HCT116 (cell line): ENCODE data around the gene TSC1. TPM values are rescaled to one million over a fixed set of nuclear protein-coding genes. Genes with fewer than 3 reads are reported as not detected.

Source experiments
- ATAC-seq: fragments of 200-7000 bp; cut with Tn5 transposase; 2 replicates; pipeline ENCODE4 v1.9.1; 2020; ENCODE audit warnings: mild to moderate bottlenecking, moderate library complexity
- BruUV-seq: library from RNA; stranded (reverse); fragments of 400-500 nt; replicated peaks from 2 replicates; lab custom pipeline; 2021; lab: Mats Ljungman, UMichigan
- CTCF ChIA-PET: fragments of 300-600 bp; sonication (Branson Sonifier 250); formaldehyde crosslinking; loops from one replicate; lab custom pipeline; 2021; ENCODE audit warnings: antibody characterized with exemption; lab: Charles Lee
- POLR2A ChIA-PET: fragments of 300-600, 350-600 bp; sonication (Branson Sonifier 250); formaldehyde crosslinking; loops from one replicate; lab custom pipeline; 2021; ENCODE audit warnings: antibody characterized with exemption; lab: Charles Lee
- RAD21 ChIA-PET, 2 experiments: fragments of 300-600 bp; sonication (Branson Sonifier 250); formaldehyde crosslinking; loops; one replicate each; lab custom pipeline; 2023; ENCODE audit warnings: low total read pairs in 2 of 2; ENCODE audit not compliant: uncharacterized antibody in 2 of 2, unreplicated experiment in 2 of 2, low non-redundant PET in 1 of 2; lab: Charles Lee
- DNase-seq: peaks from one replicate; pipeline ENCODE4 v3.0.0-alpha.2; 2010; ENCODE audit warnings: low read depth, low spot score
- H2AFZ ChIP-seq: fragments of 200-600 bp; shearing (Covaris generic), sonication (generic); 2 replicates; pipeline ENCODE4 v1.6.1; 2017; ENCODE audit warnings: low read depth, mixed run types, mixed read lengths, antibody characterized with exemption, low read length; ENCODE audit not compliant: poor library complexity, severe bottlenecking
- H3K27ac ChIP-seq: 2 replicates; pipeline ENCODE4 v1.5.1; 2012; ENCODE audit warnings: low read depth, low read length
- H3K27me3 ChIP-seq: fragments of 200-600 bp; sonication (generic); 2 replicates; pipeline ENCODE4 v1.6.1; 2016; ENCODE audit warnings: mixed run types, low read length, mixed read lengths; ENCODE audit not compliant: insufficient read depth
- H3K36me3 ChIP-seq, 2 experiments: fragments of 200-500 bp in 1 of 2; fragments of 200-600 bp in 1 of 2; sonication (Bioruptor generic) in 1 of 2; sonication (generic) in 1 of 2; 2 replicates each; pipeline versions ENCODE4 v1.5.1 to v1.6.1; 2014 to 2016; ENCODE audit warnings: low read length in 2 of 2, inconsistent platforms in 1 of 2, mixed read lengths in 1 of 2, mixed run types in 1 of 2; ENCODE audit not compliant: insufficient read depth in 2 of 2, control insufficient read depth in 1 of 2
- H3K4me1 ChIP-seq, 2 experiments: fragments of 200-600 bp in 1 of 2; sonication (generic) in 1 of 2; 2 replicates each; pipeline versions ENCODE4 v1.5.1 to v1.6.1; 2012 to 2017; ENCODE audit warnings: low read length in 2 of 2, inconsistent platforms in 1 of 2, mild to moderate bottlenecking in 1 of 2, mixed read lengths in 1 of 2, mixed run types in 1 of 2, moderate library complexity in 1 of 2; ENCODE audit not compliant: insufficient read depth in 2 of 2, control insufficient read depth in 1 of 2
- H3K4me2 ChIP-seq: fragments of 200-600 bp; sonication (generic); 2 replicates; pipeline ENCODE4 v1.6.1; 2017; ENCODE audit warnings: mixed run types, low read length, mixed read lengths
- H3K4me3 ChIP-seq, 2 experiments: fragments of 200-600 bp in 1 of 2; sonication (generic) in 1 of 2; replicated peaks in 1 of 2; 2 replicates each; pipeline ENCODE4 v1.5.1; 2011 to 2016; ENCODE audit warnings: low read length in 2 of 2, control low read depth in 1 of 2, low read depth in 1 of 2, mild to moderate bottlenecking in 1 of 2, mixed read lengths in 1 of 2, mixed run types in 1 of 2
- H3K79me2 ChIP-seq: fragments of 200-600 bp; sonication (generic); 2 replicates; pipeline ENCODE4 v1.6.1; 2017; ENCODE audit warnings: mild to moderate bottlenecking, mixed run types, low read length, moderate library complexity, mixed read lengths; ENCODE audit not compliant: insufficient read depth
- H3K9ac ChIP-seq: fragments of 200-600 bp; sonication (generic); 2 replicates; pipeline ENCODE4 v1.6.1; 2016; ENCODE audit warnings: low read length, mixed read lengths
- H3K9me2 ChIP-seq: fragments of 200-600 bp; sonication (generic), shearing (Covaris generic); 2 replicates; pipeline ENCODE4 v1.6.1; 2017; ENCODE audit warnings: mixed run types, mild to moderate bottlenecking, moderate library complexity; ENCODE audit not compliant: insufficient read depth
- H3K9me3 ChIP-seq, 2 experiments: fragments of 200-500 bp in 1 of 2; fragments of 200-600 bp in 1 of 2; sonication (Bioruptor generic) in 1 of 2; sonication (generic) in 1 of 2; 2 replicates each; pipeline ENCODE4 v1.6.1; 2014 to 2017; ENCODE audit warnings: low read length in 2 of 2, mixed read lengths in 2 of 2, inconsistent platforms in 1 of 2, low read depth in 1 of 2, mild to moderate bottlenecking in 1 of 2, mixed run types in 1 of 2, moderate library complexity in 1 of 2; ENCODE audit not compliant: control insufficient read depth in 1 of 2, insufficient read depth in 1 of 2
- H4K20me1 ChIP-seq: fragments of 200-600 bp; sonication (generic), shearing (Covaris generic); 2 replicates; pipeline ENCODE4 v1.6.1; 2017; ENCODE audit warnings: mixed run types, mild to moderate bottlenecking, moderate library complexity; ENCODE audit not compliant: insufficient read depth
- ELF1 ChIP-seq: IDR thresholded peaks from 2 replicates; pipeline ENCODE4 v1.6.1; 2012; ENCODE audit warnings: low read depth, borderline replicate concordance
- FOSL1 ChIP-seq: IDR thresholded peaks from 2 replicates; pipeline ENCODE4 v1.6.1; 2012; ENCODE audit warnings: low read depth
- JUND ChIP-seq: IDR thresholded peaks from 2 replicates; pipeline ENCODE4 v1.6.1; 2012
- RAD21 ChIP-seq: IDR thresholded peaks from 2 replicates; pipeline ENCODE4 v1.6.1; 2012; ENCODE audit warnings: low read depth, mild to moderate bottlenecking
- SRF ChIP-seq: IDR thresholded peaks from 2 replicates; pipeline ENCODE4 v1.6.1; 2012; ENCODE audit warnings: low read depth
- ZFX ChIP-seq: fragments of 450-650 bp; IDR thresholded peaks from 2 replicates; pipeline ENCODE4 v1.6.1; 2017
- ZNF274 ChIP-seq: fragments of 200-500 bp; sonication (Bioruptor generic); IDR thresholded peaks from 2 replicates; pipeline ENCODE4 v1.6.1; 2014; ENCODE audit warnings: mild to moderate bottlenecking, low read depth, low read length, inconsistent platforms
- intact Hi-C: fragments of 100-400 bp; cut with micrococcal nuclease; formaldehyde crosslinking; loops from 2 replicates; pipeline ENCODE4 v1.10.0; 2022
- total RNA-seq: library from RNA; stranded (reverse); gene quantifications from one replicate; pipeline ENCODE4 v1.2.1, GENCODE V29; 2021; ENCODE audit not compliant: unreplicated experiment
- TF ChIP-seq, protein P1 (sequence below), 3 experiments: fragments of 200-600 bp in 1 of 3; sonication (generic) in 1 of 3; IDR thresholded peaks in 2 of 3; conservative IDR thresholded peaks in 1 of 3; 2 replicates each; pipeline ENCODE4 v1.5.1; 2012 to 2017; ENCODE audit warnings: low read depth in 2 of 3, low read length in 2 of 3, antibody characterized with exemption in 1 of 3, borderline replicate concordance in 1 of 3, control low read depth in 1 of 3, mild to moderate bottlenecking in 1 of 3, mixed read lengths in 1 of 3, mixed run types in 1 of 3, moderate library complexity in 1 of 3; ENCODE audit not compliant: insufficient read depth in 1 of 3
- TF ChIP-seq, protein P2 (sequence below): IDR thresholded peaks from 2 replicates; pipeline ENCODE4 v1.6.1; 2011; ENCODE audit warnings: mild to moderate bottlenecking, low read length, moderate library complexity; ENCODE audit not compliant: insufficient replicate concordance; ENCODE audit errors: extremely low read depth
- TF ChIP-seq, protein P3 (sequence below): IDR thresholded peaks from 2 replicates; pipeline ENCODE4 v1.6.1; 2012; ENCODE audit warnings: low read depth

Gene TSC1
- total RNA-seq, 1 experiment from 2014 or later = 34.5 TPM

DNA sequence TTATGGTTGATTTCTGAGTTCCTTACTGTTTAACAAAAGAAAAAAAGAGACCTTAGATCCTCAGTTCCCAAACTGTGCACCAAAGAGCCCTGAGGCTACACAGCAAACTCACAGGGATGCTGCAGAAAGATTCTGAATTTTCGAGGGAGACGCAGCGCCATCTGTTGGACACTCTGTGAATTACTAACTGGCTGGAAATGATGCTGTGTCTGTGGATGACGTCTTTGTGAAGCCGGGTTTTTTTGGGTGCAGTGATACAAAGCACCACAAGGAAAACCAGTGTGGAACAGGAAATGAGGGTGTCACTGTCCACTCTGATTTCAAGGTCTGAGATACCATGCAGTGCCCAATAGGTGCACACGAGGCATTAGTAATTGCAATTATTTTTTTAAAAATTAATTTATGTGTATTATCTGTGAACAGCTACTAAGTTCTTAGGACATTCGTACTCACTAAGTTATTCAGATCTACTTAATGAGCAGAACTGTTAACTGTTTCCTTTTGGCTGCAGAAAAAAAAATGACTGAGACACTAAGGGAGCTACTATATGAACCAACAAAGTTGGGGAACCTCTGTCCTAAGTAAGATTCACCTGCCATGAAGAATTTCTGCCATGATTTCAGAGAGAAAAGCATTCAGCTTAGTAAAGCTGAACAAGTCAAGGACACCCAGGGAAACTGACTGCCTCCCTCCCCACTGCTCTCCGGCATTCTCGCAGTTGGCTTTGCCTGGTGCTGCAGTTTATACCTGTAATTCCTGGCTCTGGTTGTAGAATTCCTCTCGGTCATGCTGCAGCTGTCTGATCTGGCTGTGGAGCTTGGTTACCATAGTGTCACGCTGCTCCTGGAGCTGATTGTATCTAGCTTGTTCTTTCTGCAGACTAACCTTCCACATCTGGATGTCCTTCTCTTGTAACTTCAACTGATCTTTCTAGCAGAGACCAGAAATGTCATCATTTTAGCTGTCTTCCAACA is 42.3 kb downstream of the TSC1 start:
- TF ChIP-seq, protein P1, sequence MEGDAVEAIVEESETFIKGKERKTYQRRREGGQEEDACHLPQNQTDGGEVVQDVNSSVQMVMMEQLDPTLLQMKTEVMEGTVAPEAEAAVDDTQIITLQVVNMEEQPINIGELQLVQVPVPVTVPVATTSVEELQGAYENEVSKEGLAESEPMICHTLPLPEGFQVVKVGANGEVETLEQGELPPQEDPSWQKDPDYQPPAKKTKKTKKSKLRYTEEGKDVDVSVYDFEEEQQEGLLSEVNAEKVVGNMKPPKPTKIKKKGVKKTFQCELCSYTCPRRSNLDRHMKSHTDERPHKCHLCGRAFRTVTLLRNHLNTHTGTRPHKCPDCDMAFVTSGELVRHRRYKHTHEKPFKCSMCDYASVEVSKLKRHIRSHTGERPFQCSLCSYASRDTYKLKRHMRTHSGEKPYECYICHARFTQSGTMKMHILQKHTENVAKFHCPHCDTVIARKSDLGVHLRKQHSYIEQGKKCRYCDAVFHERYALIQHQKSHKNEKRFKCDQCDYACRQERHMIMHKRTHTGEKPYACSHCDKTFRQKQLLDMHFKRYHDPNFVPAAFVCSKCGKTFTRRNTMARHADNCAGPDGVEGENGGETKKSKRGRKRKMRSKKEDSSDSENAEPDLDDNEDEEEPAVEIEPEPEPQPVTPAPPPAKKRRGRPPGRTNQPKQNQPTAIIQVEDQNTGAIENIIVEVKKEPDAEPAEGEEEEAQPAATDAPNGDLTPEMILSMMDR (IDR thresholded peaks at IDR 0.05 in 2 of 3, conservative IDR thresholded peaks at IDR 0.05 in 1 of 3; ENCODE audit: borderline replicate concordance in 1 of 3, insufficient read depth in 1 of 3, low read depth in 2 of 3, low read length in 2 of 3) = peak; percentile 74 to 97 (median 92)
- TF ChIP-seq RAD21 (peak; percentile 70), ELF1 (no peak)
- peak; percentile 99 for ATAC-seq
- POLR2A ChIA-PET = no interaction called here
- no peak overlapping the region for H3K9ac ChIP-seq
- intact Hi-C loops = loop anchor here (1.0 kb wide), 1 partner anchor 90 kb away; no protein-coding TSS in a partner anchor
- RAD21 ChIA-PET = no interaction called here
- H3K4me2 ChIP-seq = no peak overlapping the region
- no peaks in the 10 kb centered on the region for H3K9me2 ChIP-seq
- H3K27ac ChIP-seq = no peak overlapping the region
- DNase-seq = peak; percentile 59
- no peak overlapping the region for H2AFZ ChIP-seq
- no peaks in the 10 kb centered on the region for H4K20me1 ChIP-seq
- CTCF ChIA-PET = interaction anchor here (0.8 to 1.9 kb wide), 9 partner anchors 9 to 98 kb away, joined by 3 to 6 read pairs (median 4); partner anchors contain the start of gene SPACA9
- H3K9me3 ChIP-seq = no peaks in the 10 kb centered on the region
- H3K4me1 ChIP-seq = no peaks in the 10 kb centered on the region
- no peaks in the 10 kb centered on the region for H3K79me2 ChIP-seq
- H3K36me3 ChIP-seq = peaks cover 6 to 9% of the 10 kb centered on the region in 2 experiments; a peak in 3 of 4 replicates
- no peaks in the 10 kb centered on the region for H3K27me3 ChIP-seq
- BruUV-seq = no TSS peak
- no peak overlapping the region for H3K4me3 ChIP-seq

DNA sequence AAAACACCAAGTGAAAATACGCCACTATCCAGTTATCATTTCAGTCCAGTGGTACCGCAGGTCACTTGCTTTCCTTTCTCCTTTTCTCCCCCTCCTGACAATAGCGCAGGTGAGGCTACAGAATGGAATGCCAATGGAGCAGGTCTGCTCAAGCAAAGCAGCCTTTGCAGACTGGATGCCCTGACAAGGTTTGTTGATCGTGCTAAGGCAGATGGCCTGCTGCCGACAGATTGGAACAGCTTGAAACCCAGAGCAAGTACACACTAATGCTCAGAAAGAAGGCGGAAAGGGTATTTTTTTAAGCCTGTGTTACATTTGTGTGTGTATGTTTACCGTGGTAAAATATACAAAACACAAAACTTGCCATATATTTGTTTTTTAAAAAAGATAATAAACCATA is 46.4 kb downstream of the TSC1 start:
- Histone ChIP-seq H3K9me3 (no peaks in the 10 kb centered on the region), H3K4me3 (no peak overlapping the region), H3K4me1 (peaks cover 0 to 15% of the 10 kb centered on the region in 2 experiments; a peak in 3 of 4 replicates), H3K9me2 (no peaks in the 10 kb centered on the region), H2AFZ (no peak overlapping the region), H3K36me3 (peaks cover 14 to 26% of the 10 kb centered on the region in 2 experiments; a peak in 3 of 4 replicates), H4K20me1 (no peaks in the 10 kb centered on the region), H3K27me3 (no peaks in the 10 kb centered on the region), H3K27ac (no peak overlapping the region), H3K9ac (no peak overlapping the region), H3K79me2 (no peaks in the 10 kb centered on the region), H3K4me2 (no peak overlapping the region)
- intact Hi-C loops = no loop called here
- no TSS peak for BruUV-seq
- RAD21 ChIA-PET = no interaction called here
- no peak for DNase-seq
- ATAC-seq = no peak
- CTCF ChIA-PET = no interaction called here
- POLR2A ChIA-PET = no interaction called here
- no peak for TF ChIP-seq ZNF274
- no peak for TF ChIP-seq ZFX
- no peak for TF ChIP-seq RAD21
- TF ChIP-seq FOSL1 = no peak
- TF ChIP-seq JUND = no peak
- TF ChIP-seq, protein P2, sequence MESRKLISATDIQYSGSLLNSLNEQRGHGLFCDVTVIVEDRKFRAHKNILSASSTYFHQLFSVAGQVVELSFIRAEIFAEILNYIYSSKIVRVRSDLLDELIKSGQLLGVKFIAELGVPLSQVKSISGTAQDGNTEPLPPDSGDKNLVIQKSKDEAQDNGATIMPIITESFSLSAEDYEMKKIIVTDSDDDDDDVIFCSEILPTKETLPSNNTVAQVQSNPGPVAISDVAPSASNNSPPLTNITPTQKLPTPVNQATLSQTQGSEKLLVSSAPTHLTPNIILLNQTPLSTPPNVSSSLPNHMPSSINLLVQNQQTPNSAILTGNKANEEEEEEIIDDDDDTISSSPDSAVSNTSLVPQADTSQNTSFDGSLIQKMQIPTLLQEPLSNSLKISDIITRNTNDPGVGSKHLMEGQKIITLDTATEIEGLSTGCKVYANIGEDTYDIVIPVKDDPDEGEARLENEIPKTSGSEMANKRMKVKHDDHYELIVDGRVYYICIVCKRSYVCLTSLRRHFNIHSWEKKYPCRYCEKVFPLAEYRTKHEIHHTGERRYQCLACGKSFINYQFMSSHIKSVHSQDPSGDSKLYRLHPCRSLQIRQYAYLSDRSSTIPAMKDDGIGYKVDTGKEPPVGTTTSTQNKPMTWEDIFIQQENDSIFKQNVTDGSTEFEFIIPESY = no peak
- TF ChIP-seq, protein P3, sequence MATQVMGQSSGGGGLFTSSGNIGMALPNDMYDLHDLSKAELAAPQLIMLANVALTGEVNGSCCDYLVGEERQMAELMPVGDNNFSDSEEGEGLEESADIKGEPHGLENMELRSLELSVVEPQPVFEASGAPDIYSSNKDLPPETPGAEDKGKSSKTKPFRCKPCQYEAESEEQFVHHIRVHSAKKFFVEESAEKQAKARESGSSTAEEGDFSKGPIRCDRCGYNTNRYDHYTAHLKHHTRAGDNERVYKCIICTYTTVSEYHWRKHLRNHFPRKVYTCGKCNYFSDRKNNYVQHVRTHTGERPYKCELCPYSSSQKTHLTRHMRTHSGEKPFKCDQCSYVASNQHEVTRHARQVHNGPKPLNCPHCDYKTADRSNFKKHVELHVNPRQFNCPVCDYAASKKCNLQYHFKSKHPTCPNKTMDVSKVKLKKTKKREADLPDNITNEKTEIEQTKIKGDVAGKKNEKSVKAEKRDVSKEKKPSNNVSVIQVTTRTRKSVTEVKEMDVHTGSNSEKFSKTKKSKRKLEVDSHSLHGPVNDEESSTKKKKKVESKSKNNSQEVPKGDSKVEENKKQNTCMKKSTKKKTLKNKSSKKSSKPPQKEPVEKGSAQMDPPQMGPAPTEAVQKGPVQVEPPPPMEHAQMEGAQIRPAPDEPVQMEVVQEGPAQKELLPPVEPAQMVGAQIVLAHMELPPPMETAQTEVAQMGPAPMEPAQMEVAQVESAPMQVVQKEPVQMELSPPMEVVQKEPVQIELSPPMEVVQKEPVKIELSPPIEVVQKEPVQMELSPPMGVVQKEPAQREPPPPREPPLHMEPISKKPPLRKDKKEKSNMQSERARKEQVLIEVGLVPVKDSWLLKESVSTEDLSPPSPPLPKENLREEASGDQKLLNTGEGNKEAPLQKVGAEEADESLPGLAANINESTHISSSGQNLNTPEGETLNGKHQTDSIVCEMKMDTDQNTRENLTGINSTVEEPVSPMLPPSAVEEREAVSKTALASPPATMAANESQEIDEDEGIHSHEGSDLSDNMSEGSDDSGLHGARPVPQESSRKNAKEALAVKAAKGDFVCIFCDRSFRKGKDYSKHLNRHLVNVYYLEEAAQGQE = no peak
- TF ChIP-seq SRF = no peak
